Measurements from ENCODE around the gene TESMIN. TPM values are rescaled to one million over a fixed set of nuclear protein-coding genes. Genes with fewer than 3 reads are reported as not detected.

TESMIN gene
- polyA plus RNA-seq, 1 donor (not counting 4 experiments of a cell fraction or from before 2014, with no cell fraction given): 4.0 TPM

GRCh38 chr11:68660066-68660810 is 91.1 kb downstream of the TESMIN start:
- peaks cover 6% of the 10 kb centered on the region for H3K27me3 ChIP-seq (ENCODE audit: control insufficient read depth, extremely low read depth, insufficient read depth, low read length)
- dilution Hi-C loops (cut with MboI; ENCODE audit: extremely low pct_ligation_motif_present, low sequenced_read_pairs): no loop called here
- no peaks in the 10 kb centered on the region for H3K9me3 ChIP-seq (ENCODE audit: control insufficient read depth, low read depth, low read length)
- FAIRE-seq (no peak), DNase-seq (ENCODE audit: low read depth, low spot score) (no peak)
- no peaks in the 10 kb centered on the region for H3K9me1 ChIP-seq (ENCODE audit: control insufficient read depth, extremely low read depth, insufficient read depth, low read length)
- no peak overlapping the region for H3K9ac ChIP-seq (ENCODE audit: control insufficient read depth, extremely low read depth, insufficient read depth, low read length)
- TF ChIP-seq CTCF (optimal IDR thresholded peaks at IDR 0.05 in 1 of 3, IDR thresholded peaks at IDR 0.05 in 1 of 3, conservative IDR thresholded peaks at IDR 0.05 in 1 of 3; ENCODE audit: extremely low read depth in 1 of 3, insufficient read depth in 2 of 3, low read length in 3 of 3) (no peak), EZH2 (IDR thresholded peaks at IDR 0.05; ENCODE audit: low read length) (no peak)
- H4K20me1 ChIP-seq (ENCODE audit: control insufficient read depth, extremely low read depth, insufficient read depth, low read length): no peaks in the 10 kb centered on the region
- H3K36me3 ChIP-seq (ENCODE audit: control insufficient read depth in 2 of 2, extremely low read depth in 1 of 2, insufficient read depth in 2 of 2, low read length in 2 of 2): no peaks in the 10 kb centered on the region
- no peaks in the 10 kb centered on the region for H3K4me1 ChIP-seq (ENCODE audit: control insufficient read depth, extremely low read depth, insufficient read depth, low read length)
- H3K4me2 ChIP-seq (ENCODE audit: control insufficient read depth, extremely low read depth, insufficient read depth, low read depth, low read length): no peak overlapping the region
- no peak overlapping the region for H3K27ac ChIP-seq (ENCODE audit: control insufficient read depth, insufficient read depth, low read length)
- no peak overlapping the region for H2AFZ ChIP-seq (ENCODE audit: control insufficient read depth, low read length)
- no peak overlapping the region for H3K4me3 ChIP-seq (ENCODE audit: control insufficient read depth in 2 of 3, extremely low read depth in 1 of 3, insufficient read depth in 2 of 3, low read depth in 1 of 3, low read length in 3 of 3)
- H3K79me2 ChIP-seq (ENCODE audit: control insufficient read depth, insufficient read depth, low read length): no peaks in the 10 kb centered on the region

- no peaks in the 10 kb centered on the region for H3K79me2 ChIP-seq (ENCODE audit: control insufficient read depth, insufficient read depth, low read length)
- no peak overlapping the region for H3K4me3 ChIP-seq (ENCODE audit: control insufficient read depth in 2 of 3, extremely low read depth in 1 of 3, insufficient read depth in 2 of 3, low read depth in 1 of 3, low read length in 3 of 3)
- H3K9me3 ChIP-seq (ENCODE audit: control insufficient read depth, low read depth, low read length): no peaks in the 10 kb centered on the region
- H3K9me1 ChIP-seq (ENCODE audit: control insufficient read depth, extremely low read depth, insufficient read depth, low read length): no peaks in the 10 kb centered on the region
- DNase-seq (ENCODE audit: low read depth, low spot score) (no peak), FAIRE-seq (no peak)
- no peaks in the 10 kb centered on the region for H4K20me1 ChIP-seq (ENCODE audit: control insufficient read depth, extremely low read depth, insufficient read depth, low read length)
- H3K27ac ChIP-seq (ENCODE audit: control insufficient read depth, insufficient read depth, low read length): no peak overlapping the region
- H2AFZ ChIP-seq (ENCODE audit: control insufficient read depth, low read length): no peak overlapping the region
- peaks cover 6% of the 10 kb centered on the region for H3K27me3 ChIP-seq (ENCODE audit: control insufficient read depth, extremely low read depth, insufficient read depth, low read length)
- no peak overlapping the region for H3K9ac ChIP-seq (ENCODE audit: control insufficient read depth, extremely low read depth, insufficient read depth, low read length)
- H3K4me2 ChIP-seq (ENCODE audit: control insufficient read depth, extremely low read depth, insufficient read depth, low read depth, low read length): no peak overlapping the region
- dilution Hi-C loops (cut with MboI; ENCODE audit: extremely low pct_ligation_motif_present, low sequenced_read_pairs): no loop called here
- no peak for TF ChIP-seq CTCF (optimal IDR thresholded peaks at IDR 0.05 in 1 of 3, IDR thresholded peaks at IDR 0.05 in 1 of 3, conservative IDR thresholded peaks at IDR 0.05 in 1 of 3; ENCODE audit: extremely low read depth in 1 of 3, insufficient read depth in 2 of 3, low read length in 3 of 3)
- TF ChIP-seq EZH2 (IDR thresholded peaks at IDR 0.05; ENCODE audit: low read length): no peak
- H3K36me3 ChIP-seq (ENCODE audit: control insufficient read depth in 2 of 2, extremely low read depth in 1 of 2, insufficient read depth in 2 of 2, low read length in 2 of 2): no peaks in the 10 kb centered on the region
- H3K4me1 ChIP-seq (ENCODE audit: control insufficient read depth, extremely low read depth, insufficient read depth, low read length): no peaks in the 10 kb centered on the region
Observed at GRCh38 chr11:68659158-68659921, 92.0 kb downstream of the TESMIN start.
